ENCODE data around the gene CASP7.

- TF ChIP-seq SIN3A (IDR thresholded peaks at IDR 0.05; ENCODE audit: borderline replicate concordance, insufficient read depth, low read depth, low read length) (no peak), CTCF (IDR thresholded peaks at IDR 0.05) (no peak)
Measured at GRCh38 chr10:113689574-113689973, 9.9 kb downstream of the CASP7 start.

Data from Panc1 (cell line).